Bone marrow (tissue), 2 donors: ENCODE measurements around the gene SPOCK1.

Experiments used
- DNase-seq, 2 donors: peaks; one replicate each; lab custom pipeline; 2025; lab: John Stamatoyannopoulos, UW

SPOCK1 gene

DNA sequence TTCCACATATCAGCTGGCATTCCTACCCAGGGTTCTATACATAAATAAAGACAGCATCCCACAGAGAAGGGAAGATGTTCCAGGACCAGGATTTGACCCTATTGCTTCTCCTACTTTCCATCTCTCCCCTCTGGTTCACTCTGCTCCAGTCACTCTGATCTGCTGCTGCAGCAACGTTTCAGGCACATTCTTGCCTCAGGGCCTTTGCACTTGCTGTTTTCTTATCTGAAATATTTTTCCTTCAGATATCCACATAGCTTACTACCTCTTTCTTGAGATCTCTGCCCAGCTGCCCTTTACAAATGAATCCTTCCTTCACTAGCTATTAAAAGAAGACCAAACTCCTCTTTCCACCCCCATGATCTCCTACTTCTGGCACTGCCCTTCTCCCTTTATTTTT is 204.5 kb downstream of the SPOCK1 start:
- no peak for DNase-seq

DNA sequence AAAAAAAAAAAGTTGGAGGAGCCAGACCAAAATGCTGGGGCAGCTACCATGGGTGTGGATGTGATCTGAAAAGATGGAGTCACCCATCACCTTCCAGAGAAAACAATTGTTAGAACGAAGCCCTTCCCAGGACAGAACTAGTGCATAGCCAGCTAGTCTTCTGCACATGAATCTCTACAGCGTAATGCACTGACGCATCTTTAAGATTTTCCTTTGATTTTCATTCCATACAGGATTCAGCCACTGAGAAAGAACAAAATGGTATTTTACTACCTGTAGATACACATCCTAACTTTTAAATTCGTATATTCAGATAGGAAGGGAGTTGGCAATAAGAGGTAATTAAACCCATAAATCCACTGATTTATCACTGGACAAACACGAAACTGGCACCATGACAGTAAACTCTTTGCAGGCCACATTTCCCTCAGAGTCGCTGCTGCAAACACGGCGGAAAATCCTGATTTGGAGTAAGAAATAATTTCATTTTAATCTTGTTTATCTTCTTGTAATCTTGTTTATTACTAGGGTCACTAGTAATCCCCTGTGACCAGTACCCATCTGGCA is 206.6 kb downstream of the SPOCK1 start:
- DNase-seq, result no peak

DNA sequence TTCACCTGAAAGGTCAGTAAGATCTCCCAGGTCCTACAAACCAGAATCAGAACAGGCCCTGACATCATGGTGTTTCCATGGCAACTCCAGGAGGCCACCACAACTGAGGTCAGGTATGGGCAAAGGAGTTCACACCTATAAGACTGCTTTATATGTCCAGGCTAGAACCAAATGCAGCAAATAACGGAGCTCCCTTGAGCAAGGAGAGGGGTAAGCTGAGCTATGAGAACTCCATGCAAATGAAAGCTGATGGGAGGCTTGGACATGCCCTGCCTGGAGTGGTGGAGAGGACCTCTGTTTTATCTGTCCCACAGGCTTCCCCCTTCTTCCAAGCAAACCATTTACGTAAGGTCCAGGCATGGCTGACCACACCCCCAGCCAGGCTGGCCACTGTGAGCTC is 207.7 kb downstream of the SPOCK1 start:
- no peak for DNase-seq

DNA sequence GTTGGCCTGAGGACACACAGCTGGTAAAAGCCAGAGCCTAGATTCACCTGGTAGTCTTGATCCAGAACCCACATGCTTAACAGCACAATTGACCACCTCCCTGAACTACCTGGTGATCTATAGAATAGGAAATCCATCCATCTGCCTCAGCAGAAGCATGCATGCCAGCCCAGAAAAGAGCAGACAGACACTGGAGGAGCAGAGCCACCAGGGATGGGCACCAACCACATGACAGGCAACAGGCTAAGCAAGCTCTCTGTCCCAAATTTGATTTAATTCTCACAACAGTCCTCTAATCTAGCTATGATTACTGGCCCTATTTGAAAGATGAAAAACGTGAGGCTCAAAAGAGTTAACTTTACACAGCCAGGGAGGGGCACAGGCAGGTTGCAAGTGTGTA is 208.1 kb downstream of the SPOCK1 start:
- DNase-seq, result no peak

DNA sequence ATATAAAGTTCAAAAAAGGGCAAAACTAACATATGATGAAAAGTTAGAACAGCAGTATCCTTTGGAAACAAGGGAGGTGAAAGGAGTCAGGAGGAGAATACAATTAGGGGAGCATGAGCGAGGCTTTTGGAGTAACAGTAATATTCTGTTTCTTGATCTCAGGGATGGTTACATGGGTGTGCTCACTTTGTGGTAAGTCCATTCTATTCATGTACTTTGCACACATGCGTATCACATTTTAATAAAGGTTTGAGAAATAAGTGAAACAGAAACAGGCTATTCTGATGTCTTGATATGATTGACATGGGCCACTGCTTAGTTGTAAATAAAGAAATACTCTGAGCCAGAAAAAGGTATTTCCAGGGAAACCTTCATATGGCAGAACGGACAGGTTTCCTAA is 208.8 kb downstream of the SPOCK1 start:
- no peak for DNase-seq

DNA sequence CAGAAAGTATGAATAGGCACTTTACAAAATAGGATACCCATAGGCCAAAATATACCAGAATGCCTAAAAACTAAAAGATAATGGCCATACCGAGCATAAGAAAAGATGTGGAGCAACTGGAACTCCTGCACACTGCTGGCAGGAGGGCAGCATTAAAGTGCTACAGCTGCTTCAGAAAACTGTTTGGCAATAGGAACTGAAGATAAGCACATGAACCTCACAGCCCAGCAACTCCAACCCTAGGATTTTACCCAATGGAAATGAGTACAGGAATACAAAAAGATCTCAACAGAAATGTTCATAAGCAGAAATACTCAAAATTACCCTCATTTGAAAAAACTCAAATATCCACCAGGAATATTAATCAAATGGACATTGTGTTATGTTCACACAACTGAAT is 209.3 kb downstream of the SPOCK1 start:
- DNase-seq, result no peak

DNA sequence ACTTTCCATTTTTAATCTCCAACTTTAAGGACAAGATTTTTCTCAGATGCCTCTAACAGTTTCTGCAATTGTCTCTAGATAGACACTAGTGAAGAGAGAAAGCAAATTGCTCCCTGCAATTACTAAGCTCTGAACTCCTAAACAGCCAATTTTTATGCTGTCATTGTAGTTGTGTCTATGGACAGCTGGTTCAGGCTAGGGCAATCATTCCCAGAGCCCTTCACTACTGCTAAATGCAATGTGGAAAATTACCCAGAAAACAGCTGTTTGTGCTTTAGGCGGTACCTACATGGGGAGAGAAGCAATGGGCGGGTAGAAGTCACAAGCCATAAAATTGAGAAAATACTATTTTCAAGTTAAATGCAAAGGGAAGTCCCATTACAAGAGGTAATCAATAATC is 211.6 kb downstream of the SPOCK1 start:
- no peak for DNase-seq

DNA sequence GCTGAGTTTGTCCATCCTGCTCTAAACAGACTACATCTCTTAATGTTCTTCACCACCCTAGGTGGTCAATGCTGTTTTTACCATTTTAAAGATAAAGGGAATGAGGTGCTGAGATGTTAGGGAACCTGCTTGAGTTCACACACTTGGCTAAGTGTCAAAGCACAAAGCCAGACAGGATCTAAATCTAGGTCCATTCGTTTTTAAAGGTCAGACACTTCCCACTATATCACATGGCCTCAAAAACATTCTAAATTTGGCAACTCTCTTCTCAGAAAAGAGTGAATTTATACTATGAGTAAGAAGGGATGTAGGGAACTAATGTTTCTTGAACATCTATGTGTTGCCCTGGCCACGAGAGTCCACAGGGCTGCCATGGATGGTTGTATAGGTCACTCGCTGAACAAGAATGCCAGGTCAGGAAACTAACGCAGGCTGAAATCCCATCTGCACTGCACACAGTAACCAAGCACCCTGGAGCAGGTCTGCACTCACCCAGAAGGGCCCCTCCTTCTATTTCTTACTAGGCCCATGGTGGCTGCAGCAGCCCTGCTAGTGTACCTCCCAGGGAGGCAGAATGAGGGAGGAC is 213.0 kb downstream of the SPOCK1 start:
- DNase-seq, result no peak

DNA sequence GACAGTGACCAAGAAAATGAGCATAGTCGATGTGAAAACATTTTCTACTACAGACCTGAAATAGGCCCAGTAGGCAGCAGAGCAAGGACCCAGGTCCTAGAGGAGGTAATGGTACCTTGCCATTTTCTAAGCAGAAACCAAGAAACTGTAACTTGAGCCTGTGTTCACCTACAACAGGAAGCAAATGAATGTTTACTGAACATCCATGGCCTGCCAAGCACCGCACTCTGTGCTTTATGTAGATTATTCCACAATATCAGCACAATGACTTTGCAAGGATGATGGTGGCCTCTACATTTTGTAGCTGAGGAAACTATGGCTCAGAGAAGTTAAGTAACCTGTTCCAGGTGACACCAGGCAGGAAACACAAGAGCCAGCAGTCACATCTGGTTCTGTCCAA is 215.3 kb downstream of the SPOCK1 start:
- DNase-seq, result no peak

DNA sequence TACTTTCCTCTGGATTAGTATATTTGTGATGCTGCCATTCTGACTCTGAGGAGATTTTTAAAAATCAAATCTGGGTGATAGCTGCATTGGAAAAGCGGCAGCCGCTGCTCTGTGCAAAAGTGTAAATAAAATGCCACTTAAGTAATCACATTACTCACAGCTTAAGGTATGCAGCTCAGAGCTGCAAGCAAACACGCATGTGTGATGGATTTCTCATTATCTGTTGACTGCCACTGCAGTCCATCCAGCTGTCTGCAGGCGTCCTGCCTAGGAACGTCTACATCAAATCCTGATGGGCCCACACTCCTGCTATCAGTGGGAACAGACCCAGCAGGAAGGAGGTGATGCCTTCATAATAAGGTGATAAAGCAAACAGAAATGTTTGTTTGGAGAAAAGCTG is 216.9 kb downstream of the SPOCK1 start:
- DNase-seq, result no peak

DNA sequence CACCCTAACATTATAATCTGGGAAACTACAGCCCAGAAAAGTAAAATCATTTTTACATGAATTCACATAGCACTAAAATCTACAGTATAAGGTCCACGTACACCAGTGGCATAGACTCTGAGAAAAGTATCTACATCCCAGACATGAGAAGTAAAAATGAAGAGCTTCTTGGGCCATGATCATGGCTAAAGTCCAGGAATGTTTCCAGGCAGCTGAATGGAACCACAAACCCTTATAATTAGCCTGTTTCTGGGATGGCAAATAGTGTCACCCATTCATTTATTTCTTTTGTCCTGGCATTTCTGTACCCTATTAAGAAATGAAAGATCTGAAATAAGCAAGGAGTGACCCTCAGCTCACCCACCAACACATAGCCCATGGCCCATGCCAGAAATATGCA is 217.9 kb downstream of the SPOCK1 start:
- no peak for DNase-seq

DNA sequence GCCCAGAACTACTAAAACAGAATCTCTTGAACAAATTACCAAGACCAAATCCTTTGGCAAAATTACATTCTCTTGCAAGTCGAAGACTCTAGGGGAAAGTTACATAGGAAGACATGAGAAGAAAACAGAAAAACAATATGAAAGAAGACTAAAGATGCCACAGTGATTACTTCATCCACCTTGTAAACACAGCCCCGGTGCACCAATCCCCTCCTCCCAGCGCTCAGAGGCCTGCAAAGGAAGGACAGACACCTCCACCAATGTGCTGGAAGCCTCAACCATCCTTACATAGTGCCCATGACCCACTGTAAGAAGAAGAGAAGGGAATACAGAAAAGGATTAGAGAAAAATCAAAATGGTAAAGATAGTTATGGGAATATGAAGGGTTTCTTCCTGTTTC is 218.5 kb downstream of the SPOCK1 start:
- no peak for DNase-seq

DNA sequence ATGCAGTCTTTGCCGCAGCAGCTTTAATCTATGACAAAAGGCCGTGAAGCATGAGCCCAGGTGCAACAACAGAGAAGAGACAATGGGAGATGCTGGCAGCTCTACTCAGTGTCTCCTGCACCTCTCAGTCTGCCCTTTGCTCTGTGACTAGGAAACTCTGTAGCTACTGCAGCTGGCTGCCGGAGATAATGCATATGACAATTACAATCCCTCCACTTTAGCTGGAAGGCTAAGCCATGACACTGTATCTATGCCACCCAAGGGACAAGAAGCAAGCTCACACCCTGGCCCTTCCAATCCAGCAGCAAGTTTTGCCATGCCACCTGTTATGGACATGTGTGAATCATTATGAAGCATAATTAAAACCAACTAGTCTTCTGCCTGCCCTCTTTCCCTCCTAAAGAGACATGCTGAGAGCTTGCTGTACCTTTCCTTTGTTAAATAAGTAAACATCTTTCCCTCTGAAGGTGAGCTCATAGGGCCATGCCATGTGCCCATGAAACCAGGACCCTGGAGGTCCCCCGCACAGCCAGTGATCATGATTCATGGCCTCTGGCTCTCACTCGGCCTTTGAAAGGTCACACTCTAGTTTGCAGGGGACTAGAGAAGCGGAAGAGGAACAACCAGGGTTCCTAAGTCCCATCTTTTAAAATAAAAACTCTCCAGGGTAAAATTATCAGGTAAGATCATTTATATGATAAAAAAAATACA is 219.4 kb downstream of the SPOCK1 start:
- no peak for DNase-seq

DNA sequence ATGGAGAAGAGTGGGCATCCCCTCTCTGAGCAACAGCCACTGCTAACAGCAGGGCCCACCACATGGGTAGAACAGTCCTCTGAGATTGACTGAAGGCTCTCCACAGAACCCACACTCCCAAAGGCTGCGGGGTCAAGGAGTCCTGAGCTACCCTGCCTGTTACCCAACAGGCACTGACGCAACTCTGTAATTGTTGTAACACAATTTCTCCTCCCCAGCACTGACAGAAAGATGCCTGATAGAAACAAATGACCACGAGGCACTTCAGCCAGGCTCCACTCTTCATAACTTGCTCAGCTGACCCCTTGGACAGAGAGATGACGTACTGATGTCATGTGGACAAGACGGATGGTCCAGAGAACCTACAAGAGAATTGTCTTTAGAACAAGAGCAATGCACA is 220.7 kb downstream of the SPOCK1 start:
- DNase-seq, result no peak

DNA sequence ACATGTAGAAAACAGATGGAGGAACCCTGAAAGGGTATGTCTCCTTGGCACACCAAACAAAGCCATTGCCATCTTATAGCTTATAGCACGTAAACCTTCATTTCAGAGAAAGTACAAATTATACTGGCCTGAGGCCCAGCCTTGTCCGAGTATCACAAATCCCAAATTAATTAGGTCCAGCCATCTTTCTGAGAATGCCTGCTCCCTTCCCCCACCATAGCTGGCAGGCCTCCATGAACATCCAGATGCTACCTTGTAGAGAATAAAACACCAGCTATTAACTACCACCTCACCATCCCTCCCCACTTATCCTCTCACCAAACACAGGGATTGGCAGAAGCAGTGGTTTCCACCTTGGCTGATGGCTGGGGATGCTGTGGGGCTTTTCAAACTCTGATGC is 224.0 kb downstream of the SPOCK1 start:
- DNase-seq, result no peak

DNA sequence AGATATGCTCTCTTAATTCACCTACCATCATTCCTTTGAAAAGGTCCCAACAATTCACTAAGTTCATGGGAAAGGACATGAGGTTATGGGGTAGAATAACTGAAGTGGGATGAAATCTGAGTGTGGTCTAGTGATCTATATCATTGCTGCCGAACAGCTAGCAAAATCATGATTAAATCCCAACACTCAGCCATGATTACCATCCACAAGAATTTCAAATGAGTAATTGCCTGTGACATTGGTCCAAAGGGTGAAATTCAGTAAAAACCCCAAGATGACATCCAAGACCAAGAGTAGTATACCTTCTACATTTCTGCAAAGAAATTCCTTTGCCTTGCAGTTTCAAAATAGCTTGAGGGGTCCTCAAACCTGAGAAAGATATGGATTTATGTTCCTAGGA is 225.6 kb downstream of the SPOCK1 start:
- DNase-seq, result no peak

DNA sequence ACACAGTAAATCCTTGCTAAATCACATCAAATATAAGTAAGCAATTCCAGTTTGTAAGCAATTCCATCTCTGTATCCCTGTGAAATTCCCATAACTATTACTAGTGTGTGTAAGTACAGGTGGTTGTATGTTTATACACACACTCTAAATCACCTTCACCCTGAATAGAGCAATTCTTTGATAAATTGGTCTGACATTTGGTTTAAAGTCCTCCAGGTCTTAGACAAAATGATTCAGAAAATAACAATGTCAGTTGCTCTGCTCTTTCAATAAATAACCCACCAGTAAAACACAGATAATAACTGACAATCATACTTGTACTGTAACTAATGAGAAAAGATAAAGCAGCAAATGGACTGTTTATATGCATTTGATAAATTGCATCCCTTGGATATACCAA is 226.3 kb downstream of the SPOCK1 start:
- DNase-seq, result no peak

DNA sequence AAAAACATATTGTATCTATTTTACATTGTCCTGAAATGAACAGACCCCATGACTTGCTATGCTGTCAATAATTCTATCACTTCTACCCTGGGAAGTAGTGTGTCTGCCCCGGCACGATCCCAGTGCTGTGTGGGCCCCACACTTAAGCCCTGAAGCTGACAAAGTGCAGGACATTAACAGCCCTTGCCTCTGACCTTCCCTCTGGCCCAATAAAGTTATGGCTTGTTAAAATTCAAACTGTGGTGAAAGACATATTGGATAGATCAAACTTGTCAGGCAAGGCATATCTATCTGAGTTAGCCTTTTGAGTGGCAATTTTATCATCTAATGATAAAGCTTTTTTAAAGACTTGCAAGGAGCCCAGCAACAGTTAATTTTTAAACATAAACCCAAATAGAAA is 229.2 kb downstream of the SPOCK1 start:
- no peak for DNase-seq

DNA sequence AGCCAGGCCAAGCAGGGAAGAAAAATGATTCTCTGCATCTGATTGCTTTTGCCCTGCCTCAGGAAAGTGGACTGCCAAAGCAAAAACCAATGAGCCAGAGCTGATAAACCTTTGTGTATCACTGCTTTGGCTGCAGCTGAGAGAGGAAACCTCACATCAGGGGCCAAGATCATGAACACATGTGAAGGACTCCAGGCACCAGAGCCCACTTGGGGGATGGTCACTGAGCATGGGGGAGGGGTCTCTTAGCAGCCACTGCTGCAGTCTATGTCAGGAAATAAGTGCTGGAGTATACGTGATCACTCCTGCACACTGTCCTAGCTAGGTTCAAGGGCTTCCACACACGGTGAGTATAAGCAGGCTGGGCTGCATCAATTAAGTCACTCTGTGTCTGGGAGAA is 229.9 kb downstream of the SPOCK1 start:
- DNase-seq, result no peak

DNA sequence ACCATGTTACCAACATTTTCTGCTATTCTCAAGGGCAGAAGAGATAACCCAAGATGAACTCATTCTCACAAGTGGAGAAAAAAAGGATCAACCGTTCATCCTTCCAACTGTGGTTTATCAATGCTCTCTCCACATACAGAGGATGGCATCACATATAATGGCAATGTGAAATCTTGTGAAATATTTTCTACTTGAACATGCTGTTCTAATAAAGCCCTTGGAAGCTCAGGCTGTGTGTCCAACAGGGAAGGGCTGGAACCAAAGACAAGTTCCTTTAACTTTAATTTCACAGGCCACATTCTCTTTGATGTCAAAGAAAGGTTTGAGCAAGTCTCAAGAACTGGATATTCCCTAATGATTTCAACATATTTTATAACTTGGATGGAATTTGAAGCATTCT is 230.5 kb downstream of the SPOCK1 start:
- no peak for DNase-seq

DNA sequence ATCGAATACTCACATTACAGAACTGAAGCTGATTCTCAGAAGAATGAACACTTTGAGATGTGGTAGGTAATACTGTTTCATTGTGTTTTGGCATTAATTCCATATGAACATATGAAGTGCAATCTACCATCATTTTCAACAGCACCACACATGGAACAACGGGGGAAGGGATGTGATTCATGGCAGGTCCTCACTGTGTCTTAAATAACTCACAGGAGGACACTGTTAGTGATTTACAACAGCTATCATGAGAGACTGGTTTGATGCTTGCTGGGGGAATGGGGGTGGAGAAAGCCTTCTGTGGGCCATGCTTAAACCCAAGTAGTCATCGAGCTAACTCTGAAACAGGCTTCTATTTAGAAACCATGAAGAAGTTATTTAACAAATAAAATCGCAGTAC is 232.9 kb downstream of the SPOCK1 start:
- no peak for DNase-seq

DNA sequence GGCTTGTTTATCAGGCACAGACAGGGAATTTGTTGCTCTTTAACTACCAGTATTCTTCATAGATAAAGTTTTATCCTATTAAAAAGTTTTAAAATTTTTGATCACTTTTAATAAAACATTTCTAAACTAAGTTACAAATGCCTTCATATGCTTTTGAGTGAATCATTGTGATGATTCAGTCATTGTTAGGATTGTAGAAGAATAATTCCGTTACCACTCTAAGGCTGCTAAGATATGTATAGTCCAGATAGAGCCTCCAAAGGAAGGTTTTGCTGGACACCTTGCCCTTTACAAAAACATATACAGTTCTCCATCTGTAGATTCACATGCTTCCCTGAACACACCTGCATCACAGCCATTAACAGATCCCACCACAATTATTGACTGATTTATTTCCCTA is 233.7 kb downstream of the SPOCK1 start:
- no peak for DNase-seq

DNA sequence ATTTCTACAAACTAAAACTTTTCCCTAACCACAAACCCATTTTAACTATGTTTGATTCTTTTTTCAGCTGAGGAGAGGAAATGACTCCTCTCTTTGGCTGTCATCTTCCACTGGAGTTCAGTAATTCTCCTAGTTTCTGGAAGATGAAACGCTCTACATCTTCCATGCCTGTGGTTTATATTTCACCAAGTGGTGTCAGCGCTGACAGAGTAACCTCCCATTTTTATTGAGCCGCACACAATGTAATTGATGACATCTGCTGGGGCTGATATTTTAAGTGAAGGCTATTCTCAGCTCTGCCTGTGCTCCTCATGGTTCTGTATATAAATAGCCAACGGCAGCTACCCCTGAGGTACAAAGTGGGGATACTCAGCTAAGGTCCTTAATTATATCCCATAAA is 234.6 kb downstream of the SPOCK1 start:
- no peak for DNase-seq

DNA sequence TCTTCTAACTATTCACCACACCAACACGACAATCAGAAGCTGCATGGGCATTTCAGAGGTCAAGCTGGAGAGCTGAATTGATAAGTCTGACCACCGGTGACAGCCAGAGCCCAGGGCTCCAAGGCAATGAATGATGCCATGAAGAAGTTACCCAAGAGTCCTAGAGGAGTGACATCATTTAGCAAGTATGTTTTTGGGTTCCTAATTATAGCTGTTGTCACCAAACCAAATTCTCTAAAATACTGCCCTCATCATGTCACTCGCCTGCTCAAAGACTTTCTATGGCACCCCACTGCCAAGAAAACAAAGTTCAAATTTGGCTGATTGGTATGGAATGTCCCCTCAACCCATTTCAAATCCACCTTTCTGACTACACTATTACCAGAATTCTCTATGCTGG is 235.1 kb downstream of the SPOCK1 start:
- DNase-seq, result no peak
